Measurements from ENCODE around the gene PSORS1C2.
"Not testable (repeated sequence)": the region's sequence is repeated elsewhere in the genome, so short reads cannot be mapped to it uniquely, and the experiment has no call there.

Gene PSORS1C2

DNA sequence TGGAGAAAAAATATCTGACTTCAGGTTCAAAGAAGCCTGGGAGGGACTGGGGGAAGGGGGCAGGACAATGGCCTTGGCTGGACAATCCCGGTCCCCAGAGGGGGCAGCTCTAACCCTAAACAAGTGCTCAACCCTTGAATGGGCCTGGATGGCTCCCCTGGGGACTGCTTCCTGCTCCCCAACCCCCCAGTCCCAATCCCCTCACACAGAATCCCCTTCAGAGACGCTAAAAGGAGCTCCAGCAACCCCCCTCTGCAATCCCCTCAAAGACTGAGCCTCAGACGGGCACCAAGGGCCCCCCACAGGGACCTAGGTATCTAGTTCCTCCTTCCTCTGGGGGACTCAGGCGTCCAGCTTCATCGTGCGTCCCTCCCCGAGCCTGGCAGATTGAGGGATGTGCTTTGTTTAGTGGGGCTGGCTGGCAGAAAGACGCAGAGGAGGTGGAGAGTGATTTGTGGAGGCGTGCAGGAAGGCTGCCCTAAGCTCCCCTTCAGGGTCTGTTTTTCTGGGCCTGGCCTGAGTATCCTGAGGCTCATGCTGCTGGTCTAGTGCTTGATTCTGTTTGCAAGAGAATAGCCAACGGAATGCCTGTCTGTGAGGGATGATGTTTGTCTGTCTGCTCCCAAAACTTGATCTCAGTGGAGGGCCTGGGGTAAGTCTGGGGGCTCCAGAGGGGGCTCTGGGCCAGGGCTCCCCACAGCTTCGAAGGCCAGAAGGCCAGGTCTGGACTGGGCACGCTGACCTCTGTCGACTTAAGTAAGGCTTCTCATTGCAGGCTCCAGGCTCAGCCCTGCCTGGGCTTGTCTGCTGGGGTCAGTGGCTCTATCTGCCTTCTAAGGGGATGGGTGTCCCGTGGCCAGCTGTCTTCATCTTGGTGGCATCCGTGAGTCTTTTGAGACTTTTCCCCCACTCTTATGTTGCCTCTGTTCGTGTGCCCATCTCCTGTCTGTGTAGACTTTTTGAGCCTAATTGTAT, 33.4 kb upstream of the PSORS1C2 start:
- Histone ChIP-seq H3K4me3 (ENCODE audit: insufficient read length, low read depth) (peak overlapping the region; percentile 33), H3K36me3 (ENCODE audit: insufficient read depth, insufficient read length, low read length) (peaks cover 21% of the 10 kb centered on the region), H3K9me3 (ENCODE audit: insufficient read depth, low read length) (no peaks in the 10 kb centered on the region), H3K9ac (ENCODE audit: insufficient read length, low read depth) (peak overlapping the region; percentile 80), H3K4me1 (ENCODE audit: insufficient read depth, insufficient read length) (peaks cover 12% of the 10 kb centered on the region), H3K27me3 (ENCODE audit: insufficient read depth, insufficient read length) (no peaks in the 10 kb centered on the region)
- no peak for TF ChIP-seq ZNF274 (IDR thresholded peaks at IDR 0.05; ENCODE audit: low read depth, low read length)
- TF ChIP-seq YY1 (IDR thresholded peaks at IDR 0.05; ENCODE audit: insufficient read depth, insufficient read length) = no peak
- TF ChIP-seq SUZ12 (IDR thresholded peaks at IDR 0.05; ENCODE audit: extremely low read depth, insufficient read depth, insufficient read length) = no peak
- peak; percentile 96 for DNase-seq (ENCODE audit: low read depth, low spot score)

DNA sequence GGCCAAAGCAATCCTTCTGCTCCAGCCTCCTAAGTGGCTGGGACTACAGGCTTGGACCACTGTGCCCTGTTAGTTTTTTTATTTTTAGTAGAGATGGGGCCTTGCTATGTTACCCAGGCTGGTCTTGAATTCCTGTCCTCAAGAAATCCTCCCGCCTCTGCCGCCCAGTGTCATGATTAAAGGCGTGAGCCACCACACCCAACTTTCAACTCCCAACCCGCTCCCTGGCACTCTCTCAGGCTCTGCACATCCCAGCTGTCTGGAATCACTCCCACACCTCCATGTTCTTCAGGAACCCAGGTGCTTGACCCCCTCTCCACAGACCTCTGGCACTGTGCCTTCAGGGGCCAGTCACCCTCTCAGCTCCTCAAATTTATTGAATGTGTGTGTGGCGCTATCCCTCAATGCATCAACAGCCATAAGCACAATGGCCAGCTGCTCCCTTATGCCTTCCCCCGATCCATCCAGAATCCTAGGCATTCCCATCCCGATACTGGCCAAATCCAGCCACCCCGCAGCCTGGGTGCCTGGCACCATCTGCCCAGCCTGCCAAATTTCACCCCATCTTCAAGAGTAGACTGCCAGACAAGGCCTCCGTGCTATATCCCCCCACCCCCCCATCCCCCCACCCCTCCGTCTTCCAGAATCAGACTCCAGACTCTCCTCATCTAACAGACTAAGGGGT, 32.3 kb upstream of the PSORS1C2 start:
- peaks cover 27% of the 10 kb centered on the region for H3K36me3 ChIP-seq (ENCODE audit: insufficient read depth, insufficient read length, low read length)
- H3K4me3 ChIP-seq (ENCODE audit: insufficient read length, low read depth) = peak overlapping the region; percentile 72
- H3K9ac ChIP-seq (ENCODE audit: insufficient read length, low read depth) = peak overlapping the region; percentile 79
- H3K4me1 ChIP-seq (ENCODE audit: insufficient read depth, insufficient read length) = peaks cover 12% of the 10 kb centered on the region
- no peak for DNase-seq (ENCODE audit: low read depth, low spot score)
- H3K27me3 ChIP-seq (ENCODE audit: insufficient read depth, insufficient read length) = no peaks in the 10 kb centered on the region
- no peak for TF ChIP-seq SUZ12 (IDR thresholded peaks at IDR 0.05; ENCODE audit: extremely low read depth, insufficient read depth, insufficient read length)
- H3K9me3 ChIP-seq (ENCODE audit: insufficient read depth, low read length) = no peaks in the 10 kb centered on the region

DNA sequence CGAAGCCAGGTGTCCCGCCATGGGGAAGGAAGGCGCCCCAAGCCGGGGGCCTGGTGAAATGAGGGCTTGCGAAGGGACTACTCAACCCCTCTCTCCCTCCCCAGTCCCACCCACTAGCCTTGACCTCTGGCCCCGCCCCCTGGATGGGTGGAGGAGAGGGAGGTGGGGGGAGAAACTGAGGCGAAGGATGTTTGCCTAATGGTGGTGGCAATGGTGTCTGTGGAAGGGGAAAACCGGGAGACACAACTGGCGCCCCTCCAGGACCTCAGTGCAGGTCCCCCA, 31.7 kb upstream of the PSORS1C2 start, which contains the start of gene POU5F1:
TSS of gene POU5F1 (minus strand) at position 83 of the 282 bp plus-strand sequence. CDS start at position 21, 62 bp downstream.
- TF ChIP-seq YY1 (IDR thresholded peaks at IDR 0.05; ENCODE audit: insufficient read depth, insufficient read length) = no peak
- no peak for TF ChIP-seq SUZ12 (IDR thresholded peaks at IDR 0.05; ENCODE audit: extremely low read depth, insufficient read depth, insufficient read length)
- TF ChIP-seq ZNF274 (IDR thresholded peaks at IDR 0.05; ENCODE audit: low read depth, low read length) = no peak
- peak within 1 kb of the TSS; percentile 95 for H3K9ac ChIP-seq (ENCODE audit: insufficient read length, low read depth)

DNA sequence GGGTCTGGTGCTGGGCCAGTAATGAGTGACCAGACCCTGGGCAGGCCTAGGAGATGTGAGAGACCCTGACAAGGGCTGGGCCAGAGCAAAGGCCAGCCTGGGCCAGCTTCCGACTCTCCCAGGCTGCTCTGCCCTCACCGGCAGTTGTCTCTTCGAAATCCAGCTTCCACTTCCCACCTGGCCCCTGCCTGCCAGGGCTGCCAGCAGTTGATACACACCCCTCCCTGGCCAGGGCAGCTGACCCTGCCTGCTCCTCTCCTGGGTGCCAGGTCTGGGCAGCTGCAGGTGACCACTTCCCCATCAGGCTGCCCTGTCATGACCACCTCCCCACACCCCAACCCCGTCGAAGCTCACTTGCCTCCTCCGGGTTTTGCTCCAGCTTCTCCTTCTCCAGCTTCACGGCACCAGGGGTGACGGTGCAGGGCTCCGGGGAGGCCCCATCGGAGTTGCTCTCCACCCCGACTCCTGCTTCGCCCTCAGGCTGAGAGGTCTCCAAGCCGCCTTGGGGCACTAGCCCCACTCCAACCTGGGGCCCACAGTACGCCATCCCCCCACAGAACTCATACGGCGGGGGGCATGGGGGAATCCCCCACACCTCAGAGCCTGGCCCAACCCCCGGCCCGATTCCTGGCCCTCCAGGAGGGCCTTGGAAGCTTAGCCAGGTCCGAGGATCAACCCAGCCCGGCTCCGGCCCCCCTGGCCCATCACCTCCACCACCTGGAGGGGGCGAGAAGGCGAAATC, 31.2 kb upstream of the PSORS1C2 start:
- H3K9ac ChIP-seq (ENCODE audit: insufficient read length, low read depth) = peak overlapping the region; percentile 95
- not testable (repeated sequence) for H3K27me3 ChIP-seq (ENCODE audit: insufficient read depth, insufficient read length); H3K9me3 ChIP-seq (ENCODE audit: insufficient read depth, low read length); H3K4me1 ChIP-seq (ENCODE audit: insufficient read depth, insufficient read length); DNase-seq (ENCODE audit: low read depth, low spot score)
- peak overlapping the region; percentile 72 for H3K4me3 ChIP-seq (ENCODE audit: insufficient read length, low read depth)
- H3K36me3 ChIP-seq (ENCODE audit: insufficient read depth, insufficient read length, low read length) = peaks cover 37% of the 10 kb centered on the region

More for the DNA sequence above, 31.7 kb upstream of the PSORS1C2 start, which contains the start of gene POU5F1:
- H3K9me3 ChIP-seq (ENCODE audit: insufficient read depth, low read length) = no peaks in the 10 kb centered on the region
- no peak for DNase-seq (ENCODE audit: low read depth, low spot score)
- H3K4me3 ChIP-seq (ENCODE audit: insufficient read length, low read depth) = peak within 1 kb of the TSS; percentile 72
- H3K4me1 ChIP-seq (ENCODE audit: insufficient read depth, insufficient read length) = peaks cover 11% of the 10 kb centered on the region
- H3K36me3 ChIP-seq (ENCODE audit: insufficient read depth, insufficient read length, low read length) = peaks cover 33% of the 10 kb centered on the region
- H3K27me3 ChIP-seq (ENCODE audit: insufficient read depth, insufficient read length) = no peaks in the 10 kb centered on the region

DNA sequence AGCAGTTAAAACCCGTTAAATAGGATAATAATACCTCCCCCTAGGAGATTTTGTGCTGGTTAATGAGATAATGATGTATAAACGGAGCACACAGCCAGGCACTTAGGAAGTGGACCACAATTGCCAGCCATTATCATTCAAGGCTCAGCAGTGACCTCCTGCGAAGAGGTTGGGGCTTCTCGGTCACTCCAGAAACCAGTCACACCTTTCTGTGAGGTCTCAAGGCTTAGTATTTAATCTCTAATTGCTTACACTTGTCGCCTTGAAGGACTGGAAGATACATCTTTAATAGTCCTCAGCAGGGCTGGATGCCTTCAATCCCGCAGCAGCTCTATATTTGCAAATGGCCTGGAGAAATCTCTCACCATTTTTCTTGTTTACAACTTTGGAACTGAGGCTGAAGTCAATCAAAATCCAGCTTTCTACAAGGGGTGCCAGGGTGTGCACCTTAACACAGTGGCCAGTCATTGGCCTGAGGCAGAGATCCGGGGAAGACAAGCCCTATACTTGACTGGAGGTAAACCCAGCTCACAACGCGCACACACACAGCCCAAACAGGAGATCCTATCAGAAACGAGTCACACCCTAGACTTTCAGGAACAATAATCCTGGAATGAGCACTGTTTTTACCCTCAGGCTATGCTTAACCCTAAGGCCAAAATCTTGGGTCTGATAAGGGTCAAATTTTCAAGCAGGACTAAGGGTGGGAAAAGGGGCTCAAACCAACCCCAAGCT, 30.4 kb upstream of the PSORS1C2 start:
- peaks cover 6% of the 10 kb centered on the region for H3K4me1 ChIP-seq (ENCODE audit: insufficient read depth, insufficient read length)
- DNase-seq (ENCODE audit: low read depth, low spot score) = no peak
- H3K4me3 ChIP-seq (ENCODE audit: insufficient read length, low read depth) = peak overlapping the region; percentile 72
- H3K9me3 ChIP-seq (ENCODE audit: insufficient read depth, low read length) = no peaks in the 10 kb centered on the region
- H3K27me3 ChIP-seq (ENCODE audit: insufficient read depth, insufficient read length) = no peaks in the 10 kb centered on the region
- peak overlapping the region; percentile 95 for H3K9ac ChIP-seq (ENCODE audit: insufficient read length, low read depth)
- TF ChIP-seq YY1 (IDR thresholded peaks at IDR 0.05; ENCODE audit: insufficient read depth, insufficient read length) (no peak), SUZ12 (IDR thresholded peaks at IDR 0.05; ENCODE audit: extremely low read depth, insufficient read depth, insufficient read length) (no peak), ZNF274 (IDR thresholded peaks at IDR 0.05; ENCODE audit: low read depth, low read length) (no peak)
- peaks cover 39% of the 10 kb centered on the region for H3K36me3 ChIP-seq (ENCODE audit: insufficient read depth, insufficient read length, low read length)

DNA sequence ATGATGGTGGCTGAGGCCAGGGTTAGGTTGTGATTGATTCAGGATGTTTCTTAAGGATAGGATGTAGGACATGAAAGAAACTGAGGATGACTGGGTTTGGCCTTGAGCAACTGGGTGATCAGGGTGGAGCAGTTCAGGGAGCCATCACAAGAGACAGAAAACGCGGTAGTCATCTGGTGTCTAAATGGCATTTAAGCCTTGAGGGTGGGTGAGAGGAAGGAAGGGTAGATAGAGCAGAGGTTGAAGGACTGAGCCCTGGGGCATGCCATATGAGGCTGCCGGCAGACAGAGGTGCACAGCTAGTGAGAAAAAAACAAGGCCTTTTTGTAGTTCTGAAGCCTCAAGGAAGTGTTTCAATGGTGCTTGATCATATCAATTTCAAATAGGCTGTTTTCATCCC, 29.7 kb upstream of the PSORS1C2 start:
- H3K4me3 ChIP-seq (ENCODE audit: insufficient read length, low read depth) = peak overlapping the region; percentile 72
- no peaks in the 10 kb centered on the region for H3K9me3 ChIP-seq (ENCODE audit: insufficient read depth, low read length)
- DNase-seq (ENCODE audit: low read depth, low spot score) = no peak
- peaks cover 6% of the 10 kb centered on the region for H3K4me1 ChIP-seq (ENCODE audit: insufficient read depth, insufficient read length)
- H3K27me3 ChIP-seq (ENCODE audit: insufficient read depth, insufficient read length) = no peaks in the 10 kb centered on the region
- peaks cover 43% of the 10 kb centered on the region for H3K36me3 ChIP-seq (ENCODE audit: insufficient read depth, insufficient read length, low read length)
- TF ChIP-seq ZNF274 (IDR thresholded peaks at IDR 0.05; ENCODE audit: low read depth, low read length) = no peak
- TF ChIP-seq YY1 (IDR thresholded peaks at IDR 0.05; ENCODE audit: insufficient read depth, insufficient read length) = no peak
- no peak for TF ChIP-seq SUZ12 (IDR thresholded peaks at IDR 0.05; ENCODE audit: extremely low read depth, insufficient read depth, insufficient read length)
- H3K9ac ChIP-seq (ENCODE audit: insufficient read length, low read depth) = peak overlapping the region; percentile 95
